HG02571 (cell line): Measurements from ENCODE around the gene MGST1.

Experiments used
- ATAC-seq: cut with Tn5 transposase; IDR thresholded peaks from one replicate; pipeline ENCODE4 v1.9.1; 2021; ENCODE audit warnings: mild to moderate bottlenecking, moderate library complexity; ENCODE audit not compliant: unreplicated experiment

The MGST1 gene

GRCh38 chr12:16347391-16348298 lies at the start of gene MGST1:
Gene MGST1 (plus strand): TSS chr12:16347645. CDS start chr12:16354253, 6,608 bp downstream.
- peak; percentile 49 for ATAC-seq

- no peak for ATAC-seq
Observed at GRCh38 chr12:16299403-16299802, 48.0 kb upstream of the MGST1 start.

GRCh38 chr12:16300122-16300521 lies 47.3 kb upstream of the MGST1 start:
- no peak for ATAC-seq

GRCh38 chr12:16300736-16301135 lies 46.7 kb upstream of the MGST1 start:
- no peak for ATAC-seq

- no peak for ATAC-seq
Observed at GRCh38 chr12:16303939-16304338, 43.5 kb upstream of the MGST1 start.

- no peak for ATAC-seq
Observed at GRCh38 chr12:16307856-16308475, 39.5 kb upstream of the MGST1 start.

GRCh38 chr12:16310934-16311333 lies 36.5 kb upstream of the MGST1 start:
- no peak for ATAC-seq

GRCh38 chr12:16323010-16323409 lies 24.4 kb upstream of the MGST1 start:
- no peak for ATAC-seq

GRCh38 chr12:16323638-16324037 lies 23.8 kb upstream of the MGST1 start:
- ATAC-seq, result no peak

GRCh38 chr12:16324272-16324671 lies 23.2 kb upstream of the MGST1 start:
- ATAC-seq, result no peak

- ATAC-seq, result no peak
Observed at GRCh38 chr12:16324772-16325171, 22.7 kb upstream of the MGST1 start.

- ATAC-seq, result no peak
Observed at GRCh38 chr12:16325426-16325825, 22.0 kb upstream of the MGST1 start.

GRCh38 chr12:16327963-16328362 lies 19.5 kb upstream of the MGST1 start:
- no peak for ATAC-seq

GRCh38 chr12:16329594-16329993 lies 17.9 kb upstream of the MGST1 start:
- no peak for ATAC-seq

GRCh38 chr12:16330560-16330959 lies 16.9 kb upstream of the MGST1 start:
- ATAC-seq, result no peak

GRCh38 chr12:16331998-16332397 lies 15.4 kb upstream of the MGST1 start:
- ATAC-seq, result no peak

- ATAC-seq, result no peak
Observed at GRCh38 chr12:16335838-16336237, 11.6 kb upstream of the MGST1 start.

GRCh38 chr12:16344269-16344668 lies 3.2 kb upstream of the MGST1 start:
- ATAC-seq, result no peak

GRCh38 chr12:16345105-16345504 lies 2.3 kb upstream of the MGST1 start:
- ATAC-seq, result no peak

GRCh38 chr12:16346958-16347357 lies 487 bp upstream of the MGST1 start:
- ATAC-seq, result no peak

- no peak for ATAC-seq
Observed at GRCh38 chr12:16348435-16349130, 1.1 kb downstream of the MGST1 start.

- ATAC-seq, result no peak
Observed at GRCh38 chr12:16349131-16349460, 1.7 kb downstream of the MGST1 start.
